GDM1 (cell line): ENCODE measurements around the gene CIDEB.
A peak's percentile ranks its signal among the peaks of the same experiment; 100 is the strongest.
"Not testable (repeated sequence)": the region's sequence is repeated elsewhere in the genome, so short reads cannot be mapped to it uniquely, and the experiment has no call there.

Experiments used
- DNase-seq: peaks from one replicate; lab custom pipeline; 2025; lab: John Stamatoyannopoulos, UW

The CIDEB gene

GRCh38 chr14:24332268-24332993 lies 24.7 kb upstream of the CIDEB start:
- DNase-seq, result peak; percentile 70

GRCh38 chr14:24331731-24332267 lies 24.0 kb upstream of the CIDEB start:
- DNase-seq, result no peak

GRCh38 chr14:24330973-24331674 lies 23.3 kb upstream of the CIDEB start:
- DNase-seq, result no peak

GRCh38 chr14:24329736-24330135 lies 22.0 kb upstream of the CIDEB start:
- DNase-seq, result peak; percentile 44

GRCh38 chr14:24329073-24329663 lies 21.4 kb upstream of the CIDEB start:
- no peak for DNase-seq

GRCh38 chr14:24327914-24328313 lies 20.1 kb upstream of the CIDEB start:
- not testable (repeated sequence) for DNase-seq

- DNase-seq, result peak; percentile 56
Observed at GRCh38 chr14:24327303-24327702, 19.5 kb upstream of the CIDEB start.

GRCh38 chr14:24325963-24326362 lies 18.2 kb upstream of the CIDEB start:
- DNase-seq, result no peak

- DNase-seq, result no peak
Observed at GRCh38 chr14:24325041-24325530, 17.3 kb upstream of the CIDEB start.

GRCh38 chr14:24324024-24324423 lies 16.2 kb upstream of the CIDEB start:
- DNase-seq, result no peak

GRCh38 chr14:24323341-24323740 lies 15.6 kb upstream of the CIDEB start:
- DNase-seq, result no peak

- no peak for DNase-seq
Observed at GRCh38 chr14:24322672-24323071, 14.9 kb upstream of the CIDEB start.

GRCh38 chr14:24321212-24321975 lies 13.6 kb upstream of the CIDEB start:
- no peak for DNase-seq

GRCh38 chr14:24317141-24317928 lies 9.6 kb upstream of the CIDEB start:
- DNase-seq, result no peak

- no peak for DNase-seq
Observed at GRCh38 chr14:24316597-24316950, 8.8 kb upstream of the CIDEB start.

GRCh38 chr14:24315807-24316596 lies 8.2 kb upstream of the CIDEB start:
- DNase-seq, result no peak

- DNase-seq, result no peak
Observed at GRCh38 chr14:24315243-24315806, 7.5 kb upstream of the CIDEB start.

GRCh38 chr14:24314377-24315193 lies 6.8 kb upstream of the CIDEB start:
- no peak for DNase-seq

- DNase-seq, result peak; percentile 72
Observed at GRCh38 chr14:24313913-24314312, 6.1 kb upstream of the CIDEB start.
